ENCODE measurements around the gene WDR83. TPM values are rescaled to one million over a fixed set of nuclear protein-coding genes. Genes with fewer than 3 reads are reported as not detected.
A peak's percentile ranks its signal among the peaks of the same experiment; 100 is the strongest.
"Not testable (repeated sequence)": the region's sequence is repeated elsewhere in the genome, so short reads cannot be mapped to it uniquely, and the experiment has no call there.

Gene WDR83
- total RNA-seq, 1 donor from 2014 or later, result 6.3 TPM

DNA sequence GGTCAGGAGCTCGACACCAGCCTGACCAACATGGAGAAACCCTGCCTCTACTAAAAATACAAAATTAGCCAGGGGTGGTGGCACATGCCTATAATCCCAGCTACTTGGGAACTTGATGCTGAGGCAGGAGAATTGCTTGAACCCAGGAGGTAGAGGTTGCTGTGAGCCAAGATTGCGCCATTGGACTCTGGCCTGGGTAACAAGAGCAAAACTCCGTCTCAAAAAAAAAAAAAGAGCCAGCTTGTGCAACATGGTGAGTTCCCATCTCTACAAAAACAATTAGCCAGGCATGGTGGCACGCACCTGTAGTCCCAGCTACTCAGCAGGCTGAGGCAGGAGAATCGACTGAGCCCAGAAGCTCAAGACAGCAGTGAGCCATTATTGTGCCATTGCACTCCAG is 11.4 kb downstream of the WDR83 start:
- H3K4me3 ChIP-seq (ENCODE audit: low read length in 3 of 3); H3K9me3 ChIP-seq (ENCODE audit: control insufficient read depth in 3 of 3, low read length in 3 of 3); H3K9ac ChIP-seq (ENCODE audit: low read depth in 1 of 3, low read length in 3 of 3); H3K27me3 ChIP-seq (ENCODE audit: control insufficient read depth in 3 of 3, insufficient read depth in 3 of 3, low read length in 3 of 3); H3K27ac ChIP-seq (ENCODE audit: low read depth, low read length): not testable (repeated sequence)
- H3K4me1 ChIP-seq (ENCODE audit: control insufficient read depth in 3 of 3, insufficient read depth in 3 of 3, low read length in 3 of 3), result peaks cover 12 to 16% (median 12%) of the 10 kb centered on the region in 3 donors
- H3K36me3 ChIP-seq (ENCODE audit: control insufficient read depth in 3 of 3, insufficient read depth in 3 of 3, low read length in 3 of 3), result peaks cover 49 to 56% (median 53%) of the 10 kb centered on the region in 3 donors

DNA sequence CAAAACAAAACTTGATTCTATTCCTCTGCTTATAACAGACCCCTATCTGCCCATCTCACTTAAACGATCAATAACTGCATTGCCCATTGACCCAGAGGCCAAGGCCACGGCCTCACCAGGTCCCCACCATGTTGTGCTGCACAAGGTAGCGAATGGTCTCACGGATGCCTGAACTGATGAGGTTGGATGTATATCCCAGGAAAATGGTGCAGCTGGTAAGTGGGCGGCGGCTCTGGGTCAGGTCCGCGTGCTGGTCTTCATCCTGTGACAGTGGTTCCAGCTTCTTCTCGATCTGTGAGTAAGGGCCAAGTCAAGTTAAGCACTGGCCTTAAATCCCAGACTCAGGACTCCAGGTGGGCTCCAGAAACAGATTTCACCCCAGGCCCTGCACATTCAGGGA is 13.4 kb downstream of the WDR83 start:
- Histone ChIP-seq H3K27ac (ENCODE audit: low read depth, low read length) (no peak overlapping the region), H3K36me3 (ENCODE audit: control insufficient read depth in 3 of 3, insufficient read depth in 3 of 3, low read length in 3 of 3) (peaks cover 37 to 45% (median 43%) of the 10 kb centered on the region in 3 donors), H3K9ac (ENCODE audit: low read depth in 1 of 3, low read length in 3 of 3) (no peak overlapping the region), H3K9me3 (ENCODE audit: control insufficient read depth in 3 of 3, low read length in 3 of 3) (no peaks in the 10 kb centered on the region), H3K4me3 (ENCODE audit: low read length in 3 of 3) (no peak overlapping the region), H3K4me1 (ENCODE audit: control insufficient read depth in 3 of 3, insufficient read depth in 3 of 3, low read length in 3 of 3) (peaks cover 12 to 16% (median 12%) of the 10 kb centered on the region in 3 donors), H3K27me3 (ENCODE audit: control insufficient read depth in 3 of 3, insufficient read depth in 3 of 3, low read length in 3 of 3) (no peaks in the 10 kb centered on the region)

DNA sequence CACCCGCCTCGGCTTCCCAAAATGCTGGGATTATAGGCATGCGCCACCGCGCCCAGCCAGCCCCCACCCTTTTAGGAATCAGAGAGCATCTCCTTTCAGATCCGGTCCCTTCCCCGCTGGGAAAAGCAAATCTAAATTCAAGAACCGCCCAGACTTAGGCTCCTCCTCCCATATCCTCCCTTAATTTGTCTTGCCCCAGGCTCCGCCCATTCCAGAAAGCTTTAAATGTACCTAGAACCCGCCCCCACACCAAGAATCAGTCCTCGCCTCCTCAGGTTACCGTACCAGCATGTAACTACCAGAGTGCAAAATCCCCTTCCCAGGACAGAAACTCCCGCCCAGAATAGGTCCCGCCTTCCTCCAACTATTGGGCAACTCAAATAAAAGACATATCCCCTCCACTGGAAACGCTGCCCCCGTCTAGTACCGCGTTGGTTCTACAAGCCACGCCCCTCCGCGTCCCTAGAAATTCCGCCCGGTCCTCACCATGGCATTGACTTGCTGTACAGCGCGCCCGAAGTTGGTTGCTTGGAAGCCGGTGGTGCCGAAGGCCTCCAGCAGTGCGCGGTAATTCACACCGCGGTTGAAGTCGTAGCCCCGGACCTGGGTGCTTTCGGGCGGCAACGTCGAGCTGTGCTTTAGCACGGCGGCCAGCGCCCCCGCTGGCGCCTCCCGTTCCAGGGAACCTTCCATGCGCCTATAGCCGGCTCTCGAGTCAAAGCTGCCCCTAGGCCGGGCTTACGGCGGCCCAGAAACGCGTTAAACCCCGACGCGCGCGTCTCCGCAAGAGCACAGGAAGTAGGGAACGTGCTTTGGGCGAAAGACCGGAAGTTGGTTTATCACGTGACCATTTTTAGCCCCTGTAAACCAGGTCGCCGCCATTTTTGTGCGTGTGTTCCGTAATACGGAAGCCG is 14.7 kb downstream of the WDR83 start, which contains the start of gene DHPS:
Gene DHPS, minus strand, starts transcription at position 807 of the 914 bp plus-strand sequence. Its CDS starts 114 bp downstream, at position 693.
- H3K4me3 ChIP-seq (ENCODE audit: low read length in 3 of 3), result peak within 1 kb of the TSS; percentile 93 to 98 (median 97)
- no peaks in the 10 kb centered on the region for H3K27me3 ChIP-seq (ENCODE audit: control insufficient read depth in 3 of 3, insufficient read depth in 3 of 3, low read length in 3 of 3)
- peak within 1 kb of the TSS; percentile 98 to 99 (median 99) for H3K9ac ChIP-seq (ENCODE audit: low read depth in 1 of 3, low read length in 3 of 3)
- H3K9me3 ChIP-seq (ENCODE audit: control insufficient read depth in 3 of 3, low read length in 3 of 3), result no peaks in the 10 kb centered on the region
- H3K4me1 ChIP-seq (ENCODE audit: control insufficient read depth in 3 of 3, insufficient read depth in 3 of 3, low read length in 3 of 3), result peaks cover 12 to 16% (median 12%) of the 10 kb centered on the region in 3 donors
- H3K36me3 ChIP-seq (ENCODE audit: control insufficient read depth in 3 of 3, insufficient read depth in 3 of 3, low read length in 3 of 3), result peaks cover 25 to 32% (median 31%) of the 10 kb centered on the region in 3 donors
- peak within 1 kb of the TSS; percentile 97 for H3K27ac ChIP-seq (ENCODE audit: low read depth, low read length)

DNA sequence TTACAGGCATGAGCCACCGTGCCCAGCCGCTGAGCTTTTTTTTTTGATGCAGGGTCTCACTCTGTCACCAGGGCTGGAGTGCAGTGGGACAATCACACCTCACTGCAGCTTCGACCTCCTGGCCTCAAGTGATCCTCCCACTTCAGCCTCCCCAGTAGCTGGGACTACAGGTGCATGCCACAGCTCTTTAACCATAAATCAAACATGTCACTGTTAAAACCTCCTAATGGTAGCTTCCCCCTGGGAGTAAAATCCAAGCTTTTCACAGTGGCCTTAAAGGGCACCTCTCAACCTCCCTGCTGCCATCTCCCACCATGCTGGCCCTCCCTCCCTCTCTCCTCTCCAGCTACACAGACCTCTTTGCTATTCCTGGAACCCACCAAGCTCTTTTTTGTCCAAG is 19.2 kb downstream of the WDR83 start:
- Histone ChIP-seq H3K36me3 (ENCODE audit: control insufficient read depth in 3 of 3, insufficient read depth in 3 of 3, low read length in 3 of 3) (peaks cover 0 to 2% (median 0%) of the 10 kb centered on the region in 3 donors), H3K27me3 (ENCODE audit: control insufficient read depth in 3 of 3, insufficient read depth in 3 of 3, low read length in 3 of 3) (no peaks in the 10 kb centered on the region), H3K27ac (ENCODE audit: low read depth, low read length) (no peak overlapping the region), H3K4me1 (ENCODE audit: control insufficient read depth in 3 of 3, insufficient read depth in 3 of 3, low read length in 3 of 3) (peaks cover 3 to 7% (median 4%) of the 10 kb centered on the region in 3 donors), H3K4me3 (ENCODE audit: low read length in 3 of 3) (no peak overlapping the region), H3K9me3 (ENCODE audit: control insufficient read depth in 3 of 3, low read length in 3 of 3) (no peaks in the 10 kb centered on the region), H3K9ac (ENCODE audit: low read depth in 1 of 3, low read length in 3 of 3) (no peak overlapping the region)

DNA sequence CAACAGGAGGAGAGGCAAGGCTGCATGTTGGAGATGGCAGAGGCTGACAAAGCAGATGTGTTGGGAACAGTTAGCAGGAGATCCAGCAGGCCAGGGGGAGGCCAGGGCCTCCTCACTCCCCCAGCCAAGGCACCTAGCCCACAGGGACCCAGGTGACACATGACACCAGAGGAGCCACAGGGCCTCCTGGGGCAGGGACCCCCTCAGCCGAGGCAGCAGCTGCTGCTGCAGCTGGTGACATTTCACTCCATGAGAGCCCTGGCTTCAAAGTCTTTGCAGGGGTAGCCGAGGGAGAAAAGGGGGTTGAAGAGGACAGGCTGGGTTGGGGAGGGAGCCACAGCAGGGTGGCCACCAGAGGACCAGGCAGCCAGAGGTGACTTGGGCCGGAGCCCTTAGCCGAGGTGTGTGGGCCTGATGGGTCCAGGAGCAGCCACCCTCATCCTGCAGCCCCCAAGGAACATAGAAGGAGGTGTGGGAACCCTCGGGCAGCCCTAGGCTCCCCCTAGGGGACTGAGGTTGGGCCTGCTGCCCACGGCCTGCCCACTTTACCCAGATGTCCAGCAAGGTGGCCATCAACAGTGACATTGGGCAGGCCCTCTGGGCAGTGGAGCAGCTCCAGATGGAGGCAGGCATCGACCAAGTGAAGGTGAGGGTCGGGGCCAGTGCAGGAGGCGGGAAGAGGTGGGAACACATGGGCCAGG is 21.0 kb downstream of the WDR83 start, which contains the start of gene GNG14:
Gene GNG14, plus strand, starts transcription at position 503 of the 701 bp plus-strand sequence. Its CDS starts 51 bp downstream, at position 554.
- Histone ChIP-seq H3K9me3 (ENCODE audit: control insufficient read depth in 3 of 3, low read length in 3 of 3) (no peaks in the 10 kb centered on the region), H3K4me1 (ENCODE audit: control insufficient read depth in 3 of 3, insufficient read depth in 3 of 3, low read length in 3 of 3) (no peaks in the 10 kb centered on the region), H3K27me3 (ENCODE audit: control insufficient read depth in 3 of 3, insufficient read depth in 3 of 3, low read length in 3 of 3) (no peaks in the 10 kb centered on the region), H3K4me3 (ENCODE audit: low read length in 3 of 3) (no peak within 1 kb of the TSS), H3K36me3 (ENCODE audit: control insufficient read depth in 3 of 3, insufficient read depth in 3 of 3, low read length in 3 of 3) (peaks cover 0 to 2% (median 0%) of the 10 kb centered on the region in 3 donors), H3K9ac (ENCODE audit: low read depth in 1 of 3, low read length in 3 of 3) (no peak within 1 kb of the TSS), H3K27ac (ENCODE audit: low read depth, low read length) (no peak within 1 kb of the TSS)

DNA sequence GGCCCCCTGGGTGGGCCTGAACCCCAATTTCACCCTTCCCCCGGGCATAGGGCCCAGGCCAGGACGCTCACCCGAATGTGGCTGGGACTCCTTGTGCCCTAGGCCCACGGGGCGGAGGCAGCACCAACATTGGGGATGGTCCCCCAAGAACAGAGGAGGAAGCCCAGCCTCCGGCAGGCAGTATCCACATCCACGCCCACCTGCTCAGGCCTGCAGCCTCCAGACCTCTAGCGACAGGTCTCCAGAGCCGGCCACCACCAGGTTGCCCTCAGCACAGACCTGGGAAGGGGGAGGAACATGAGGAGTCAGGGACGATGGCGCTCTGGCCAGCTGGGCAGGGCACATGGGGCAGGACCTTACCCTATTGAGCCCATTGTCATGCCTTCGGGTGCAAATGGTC is 22.4 kb downstream of the WDR83 start:
- Histone ChIP-seq H3K27me3 (ENCODE audit: control insufficient read depth in 3 of 3, insufficient read depth in 3 of 3, low read length in 3 of 3) (no peaks in the 10 kb centered on the region), H3K36me3 (ENCODE audit: control insufficient read depth in 3 of 3, insufficient read depth in 3 of 3, low read length in 3 of 3) (peaks cover 0 to 2% (median 0%) of the 10 kb centered on the region in 3 donors), H3K9ac (ENCODE audit: low read depth in 1 of 3, low read length in 3 of 3) (no peak overlapping the region), H3K4me3 (ENCODE audit: low read length in 3 of 3) (no peak overlapping the region), H3K9me3 (ENCODE audit: control insufficient read depth in 3 of 3, low read length in 3 of 3) (no peaks in the 10 kb centered on the region), H3K27ac (ENCODE audit: low read depth, low read length) (no peak overlapping the region), H3K4me1 (ENCODE audit: control insufficient read depth in 3 of 3, insufficient read depth in 3 of 3, low read length in 3 of 3) (no peaks in the 10 kb centered on the region)

DNA sequence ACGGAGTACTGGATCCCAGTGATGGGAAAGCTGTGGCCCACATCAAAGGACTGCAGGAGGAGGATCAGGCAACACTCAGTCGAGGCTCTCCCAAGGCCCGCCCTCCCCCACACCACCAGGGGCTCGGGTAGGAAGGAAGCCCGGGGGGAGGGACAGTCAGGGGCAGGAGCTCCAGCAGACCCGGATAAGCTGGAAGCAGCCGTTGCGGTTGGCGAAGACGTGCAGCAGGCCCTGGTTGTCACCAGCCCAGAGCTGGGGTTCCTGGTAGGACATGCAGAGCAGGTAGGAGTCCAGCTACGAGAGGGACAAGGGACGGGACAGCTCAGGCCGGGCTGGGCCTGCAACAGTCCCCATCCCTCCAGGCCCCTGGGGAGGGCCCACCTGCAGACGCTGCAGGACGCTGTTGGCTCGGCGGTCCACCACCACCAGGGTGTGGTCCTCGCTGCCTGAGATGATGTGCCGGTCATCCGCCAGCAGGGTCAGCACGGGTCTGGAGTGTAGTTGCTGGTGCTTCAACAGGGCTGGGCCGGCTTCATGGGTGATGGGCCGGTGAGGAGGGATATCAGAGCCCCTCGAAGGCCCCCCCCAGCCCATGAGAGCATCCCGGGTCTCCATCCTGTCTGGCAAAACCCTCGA is 23.1 kb downstream of the WDR83 start:
- no peak overlapping the region for H3K9ac ChIP-seq (ENCODE audit: low read depth in 1 of 3, low read length in 3 of 3)
- no peaks in the 10 kb centered on the region for H3K9me3 ChIP-seq (ENCODE audit: control insufficient read depth in 3 of 3, low read length in 3 of 3)
- H3K4me3 ChIP-seq (ENCODE audit: low read length in 3 of 3), result no peak overlapping the region
- H3K4me1 ChIP-seq (ENCODE audit: control insufficient read depth in 3 of 3, insufficient read depth in 3 of 3, low read length in 3 of 3), result no peaks in the 10 kb centered on the region
- H3K27me3 ChIP-seq (ENCODE audit: control insufficient read depth in 3 of 3, insufficient read depth in 3 of 3, low read length in 3 of 3), result no peaks in the 10 kb centered on the region
- peaks cover 0 to 2% (median 0%) of the 10 kb centered on the region in 3 donors for H3K36me3 ChIP-seq (ENCODE audit: control insufficient read depth in 3 of 3, insufficient read depth in 3 of 3, low read length in 3 of 3)
- no peak overlapping the region for H3K27ac ChIP-seq (ENCODE audit: low read depth, low read length)

DNA sequence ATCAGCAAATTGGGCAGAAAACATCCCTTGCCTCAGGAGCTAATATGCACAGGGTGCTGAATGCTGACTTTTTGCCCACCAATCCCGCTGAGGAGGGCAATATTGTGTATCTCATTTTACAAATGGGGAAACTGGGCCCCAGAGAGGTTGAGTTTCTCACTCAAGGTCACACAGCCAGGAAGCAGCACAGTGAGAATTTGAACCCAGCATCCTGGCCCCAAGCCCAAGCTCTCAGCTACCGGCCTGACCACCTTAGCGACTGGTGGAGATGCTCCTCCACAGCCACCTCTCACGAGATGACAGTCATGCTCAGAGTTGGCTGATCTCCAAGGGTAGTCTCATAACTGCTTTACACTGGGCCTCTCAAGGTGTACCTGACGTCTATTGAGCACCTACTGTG is 26.4 kb downstream of the WDR83 start:
- Histone ChIP-seq H3K9me3 (ENCODE audit: control insufficient read depth in 3 of 3, low read length in 3 of 3) (no peaks in the 10 kb centered on the region), H3K4me3 (ENCODE audit: low read length in 3 of 3) (no peak overlapping the region), H3K36me3 (ENCODE audit: control insufficient read depth in 3 of 3, insufficient read depth in 3 of 3, low read length in 3 of 3) (peaks cover 0 to 2% (median 0%) of the 10 kb centered on the region in 3 donors), H3K27ac (ENCODE audit: low read depth, low read length) (no peak overlapping the region), H3K9ac (ENCODE audit: low read depth in 1 of 3, low read length in 3 of 3) (no peak overlapping the region), H3K27me3 (ENCODE audit: control insufficient read depth in 3 of 3, insufficient read depth in 3 of 3, low read length in 3 of 3) (no peaks in the 10 kb centered on the region), H3K4me1 (ENCODE audit: control insufficient read depth in 3 of 3, insufficient read depth in 3 of 3, low read length in 3 of 3) (peaks cover 14 to 20% (median 17%) of the 10 kb centered on the region in 3 donors)

DNA sequence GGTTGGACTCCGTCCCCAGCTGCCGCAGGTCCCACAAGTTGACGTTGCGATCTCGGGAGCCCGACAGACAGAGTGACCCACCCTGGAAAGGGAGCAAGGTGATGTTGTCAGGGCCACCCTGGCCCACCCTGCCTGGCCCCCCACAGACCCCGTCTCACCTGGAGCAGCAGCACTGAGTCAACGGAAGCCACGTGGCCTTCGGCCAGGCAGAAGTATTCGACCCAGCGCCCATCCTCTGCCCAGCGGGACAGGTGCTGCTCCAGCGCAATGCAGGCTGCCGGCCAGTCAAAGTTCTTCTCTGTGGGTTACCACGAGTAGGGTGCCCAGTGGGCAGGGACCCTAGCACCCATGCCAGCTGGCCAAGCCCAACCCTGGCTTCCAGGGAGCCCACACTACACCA is 28.0 kb downstream of the WDR83 start:
- Histone ChIP-seq H3K4me1 (ENCODE audit: control insufficient read depth in 3 of 3, insufficient read depth in 3 of 3, low read length in 3 of 3) (peaks cover 14 to 20% (median 17%) of the 10 kb centered on the region in 3 donors), H3K36me3 (ENCODE audit: control insufficient read depth in 3 of 3, insufficient read depth in 3 of 3, low read length in 3 of 3) (peaks cover 0 to 4% (median 2%) of the 10 kb centered on the region in 3 donors), H3K27me3 (ENCODE audit: control insufficient read depth in 3 of 3, insufficient read depth in 3 of 3, low read length in 3 of 3) (no peaks in the 10 kb centered on the region), H3K9ac (ENCODE audit: low read depth in 1 of 3, low read length in 3 of 3) (no peak overlapping the region), H3K27ac (ENCODE audit: low read depth, low read length) (no peak overlapping the region), H3K4me3 (ENCODE audit: low read length in 3 of 3) (no peak overlapping the region), H3K9me3 (ENCODE audit: control insufficient read depth in 3 of 3, low read length in 3 of 3) (no peaks in the 10 kb centered on the region)
